ENCODE results near the gene LIN52.

LIN52 gene

DNA sequence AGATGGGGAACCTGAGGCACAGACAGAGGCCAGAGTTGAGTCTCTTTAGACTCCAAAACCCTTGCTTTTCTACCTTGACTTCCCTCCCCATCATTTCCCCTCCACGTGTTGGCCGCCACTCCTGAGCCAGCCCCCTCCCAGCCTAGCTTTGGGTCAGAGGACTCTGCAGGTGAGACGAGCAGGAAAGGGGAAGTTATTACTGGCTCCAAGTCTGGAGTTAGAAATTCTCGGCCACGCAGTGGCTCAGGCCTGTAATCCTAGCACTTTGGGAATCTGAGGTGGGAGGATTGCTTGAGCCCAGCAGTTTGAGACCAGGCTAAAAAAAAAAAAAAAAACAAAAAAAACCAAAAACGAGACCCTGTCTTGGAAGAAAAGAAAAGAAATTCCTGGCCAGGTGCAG is 163.3 kb downstream of the LIN52 start:
- H3K9ac ChIP-seq (ENCODE audit: low read length): no peak overlapping the region
- H3K79me2 ChIP-seq (ENCODE audit: low read length): no peaks in the 10 kb centered on the region
- no peaks in the 10 kb centered on the region for H3K9me3 ChIP-seq (replicated peaks; ENCODE audit: insufficient read depth, low read length)
- no peaks in the 10 kb centered on the region for H3K4me1 ChIP-seq (ENCODE audit: low read length)
- no peaks in the 10 kb centered on the region for H3K36me3 ChIP-seq (replicated peaks; ENCODE audit: insufficient read depth, low read length)
- no peaks in the 10 kb centered on the region for H3K27me3 ChIP-seq (replicated peaks; ENCODE audit: insufficient read depth, low read length)
- H3F3A ChIP-seq (ENCODE audit: insufficient read depth, low read length): no peaks in the 10 kb centered on the region
- no peak overlapping the region for H3K27ac ChIP-seq (ENCODE audit: low read length)
- no peak for DNase-seq
- no peak overlapping the region for H3K4me3 ChIP-seq (ENCODE audit: low read length)
- no peak overlapping the region for H3K4me2 ChIP-seq (ENCODE audit: low read depth, low read length)
- no peaks in the 10 kb centered on the region for H3K9me2 ChIP-seq (replicated peaks; ENCODE audit: insufficient read depth, low read length)
- no peak overlapping the region for H2AFZ ChIP-seq (ENCODE audit: low read length)
- TF ChIP-seq EZH2phosphoT487 (IDR thresholded peaks at IDR 0.05; ENCODE audit: low read length) (no peak), EZH2 (optimal IDR thresholded peaks at IDR 0.05; ENCODE audit: low read depth, low read length) (no peak)
- H4K20me1 ChIP-seq (ENCODE audit: insufficient read depth, low read length): no peaks in the 10 kb centered on the region

DNA sequence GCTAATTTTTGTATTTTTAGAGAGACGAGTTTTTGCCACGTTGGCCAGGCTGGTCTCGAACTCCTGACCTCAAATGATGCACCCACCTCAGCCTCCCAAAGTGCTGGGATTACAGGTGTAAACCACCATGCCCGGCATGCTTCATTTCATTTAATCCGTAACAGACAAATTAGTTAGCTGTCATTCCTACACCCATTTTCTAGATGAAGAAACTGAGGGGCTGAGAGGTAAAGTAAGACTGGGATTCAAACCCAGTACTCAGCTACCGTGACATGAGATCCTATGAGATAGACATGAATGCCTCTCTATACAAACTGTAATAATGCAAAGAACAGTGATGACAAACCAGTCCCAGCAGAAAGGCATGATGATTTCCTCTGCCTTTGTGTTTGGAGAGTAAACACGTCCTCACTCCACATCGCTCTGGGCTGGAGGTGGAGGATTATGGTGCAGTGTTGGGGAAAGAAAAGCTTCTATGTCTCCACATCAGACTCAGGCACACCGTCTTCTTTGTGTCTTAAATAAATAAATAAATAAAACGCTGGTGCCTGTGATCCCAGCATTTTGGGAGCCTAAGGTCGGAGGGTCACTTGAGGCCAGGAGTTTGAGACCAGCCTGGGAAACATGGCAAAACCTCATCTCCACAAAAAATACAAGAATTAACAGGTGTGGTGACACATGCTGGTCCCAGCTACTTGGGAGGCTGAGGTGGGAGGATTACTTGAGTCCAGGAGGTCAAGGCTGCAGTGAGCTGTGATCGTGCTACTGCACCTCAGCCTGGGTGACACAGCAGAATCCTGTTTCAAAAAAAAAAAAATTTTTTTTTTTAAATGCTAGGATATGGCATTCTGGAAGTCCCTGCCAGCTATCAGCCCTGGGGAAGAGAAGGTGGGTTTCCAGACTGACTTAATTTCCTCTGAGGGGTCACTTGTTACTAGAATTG is 164.9 kb downstream of the LIN52 start:
- H3K27ac ChIP-seq (ENCODE audit: low read length): no peak overlapping the region
- H3K9me3 ChIP-seq (replicated peaks; ENCODE audit: insufficient read depth, low read length): no peaks in the 10 kb centered on the region
- H3K79me2 ChIP-seq (ENCODE audit: low read length): no peaks in the 10 kb centered on the region
- no peak for DNase-seq
- H4K20me1 ChIP-seq (ENCODE audit: insufficient read depth, low read length): no peaks in the 10 kb centered on the region
- H3K27me3 ChIP-seq (replicated peaks; ENCODE audit: insufficient read depth, low read length): no peaks in the 10 kb centered on the region
- H3K9me2 ChIP-seq (replicated peaks; ENCODE audit: insufficient read depth, low read length): no peaks in the 10 kb centered on the region
- H3F3A ChIP-seq (ENCODE audit: insufficient read depth, low read length): no peaks in the 10 kb centered on the region
- TF ChIP-seq EZH2phosphoT487 (IDR thresholded peaks at IDR 0.05; ENCODE audit: low read length) (no peak), CTCF (IDR thresholded peaks at IDR 0.05; ENCODE audit: low read length) (no peak), EZH2 (optimal IDR thresholded peaks at IDR 0.05; ENCODE audit: low read depth, low read length) (no peak)
- no peaks in the 10 kb centered on the region for H3K36me3 ChIP-seq (replicated peaks; ENCODE audit: insufficient read depth, low read length)
- no peak overlapping the region for H3K4me3 ChIP-seq (ENCODE audit: low read length)
- no peak overlapping the region for H3K4me2 ChIP-seq (ENCODE audit: low read depth, low read length)
- no peaks in the 10 kb centered on the region for H3K4me1 ChIP-seq (ENCODE audit: low read length)
- H2AFZ ChIP-seq (ENCODE audit: low read length): no peak overlapping the region
- no peak overlapping the region for H3K9ac ChIP-seq (ENCODE audit: low read length)

All from MM.1S (cell line).